ENCODE measurements around the gene NCK1. TPM values are rescaled to one million over a fixed set of nuclear protein-coding genes. Genes with fewer than 3 reads are reported as not detected.

Gene NCK1
- total RNA-seq, 2 experiments from 2014 or later = 39.2 to 48.5 TPM

DNA sequence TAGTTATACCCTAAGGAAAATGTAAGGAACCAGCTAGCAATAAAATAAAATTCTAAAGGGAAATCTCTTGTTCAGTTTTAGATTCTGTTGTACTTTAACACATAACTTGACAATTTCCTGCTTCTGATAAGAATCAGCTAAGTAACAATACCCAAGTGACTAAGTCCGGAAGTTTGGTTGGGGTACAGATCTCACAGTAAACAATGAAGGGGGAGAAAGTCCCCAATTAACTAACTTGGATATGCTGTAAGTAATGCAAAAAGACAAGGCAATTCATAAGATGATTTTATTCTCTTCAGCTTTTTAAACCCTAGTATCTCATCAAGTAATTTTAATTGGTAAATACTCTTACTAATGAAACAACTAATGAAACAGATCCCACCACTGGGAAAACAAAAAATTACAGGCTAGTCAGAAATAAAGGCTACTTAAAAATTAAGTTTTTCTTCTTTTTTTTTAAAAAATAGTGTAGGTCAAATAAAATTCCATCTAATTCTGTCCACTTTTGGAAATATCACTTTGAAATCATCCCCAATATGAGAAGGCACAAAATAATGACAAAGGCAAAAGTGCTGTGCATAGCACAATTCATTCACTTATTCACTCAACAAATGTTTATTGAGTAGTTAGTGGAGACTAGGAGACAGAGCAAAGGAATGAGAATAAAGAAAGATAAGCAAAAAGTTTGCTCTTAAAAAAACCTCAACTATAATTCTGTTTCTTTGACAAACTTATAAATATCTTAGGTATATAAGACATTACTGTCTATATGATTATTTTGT is 58.0 kb downstream of the NCK1 start:
- DNase-seq = peak; percentile 43
- Mint-ChIP-seq H3K27ac (peak overlapping the region; percentile 78), H3K9me3 (peaks cover 15% of the 10 kb centered on the region), H3K27me3 (no peaks in the 10 kb centered on the region), H3K36me3 (ENCODE audit: low read depth) (peaks cover 38% of the 10 kb centered on the region), H3K4me1 (peaks cover 60% of the 10 kb centered on the region), H3K4me3 (peak overlapping the region; percentile 42)
- POLR2A ChIA-PET = no interaction called here
- CTCF ChIA-PET = interaction anchor here (0.6 to 1.2 kb wide), 5 partner anchors 10 to 652 kb away, joined by 3 to 4 read pairs (median 3); partner anchors contain the start of gene STAG1

DNA sequence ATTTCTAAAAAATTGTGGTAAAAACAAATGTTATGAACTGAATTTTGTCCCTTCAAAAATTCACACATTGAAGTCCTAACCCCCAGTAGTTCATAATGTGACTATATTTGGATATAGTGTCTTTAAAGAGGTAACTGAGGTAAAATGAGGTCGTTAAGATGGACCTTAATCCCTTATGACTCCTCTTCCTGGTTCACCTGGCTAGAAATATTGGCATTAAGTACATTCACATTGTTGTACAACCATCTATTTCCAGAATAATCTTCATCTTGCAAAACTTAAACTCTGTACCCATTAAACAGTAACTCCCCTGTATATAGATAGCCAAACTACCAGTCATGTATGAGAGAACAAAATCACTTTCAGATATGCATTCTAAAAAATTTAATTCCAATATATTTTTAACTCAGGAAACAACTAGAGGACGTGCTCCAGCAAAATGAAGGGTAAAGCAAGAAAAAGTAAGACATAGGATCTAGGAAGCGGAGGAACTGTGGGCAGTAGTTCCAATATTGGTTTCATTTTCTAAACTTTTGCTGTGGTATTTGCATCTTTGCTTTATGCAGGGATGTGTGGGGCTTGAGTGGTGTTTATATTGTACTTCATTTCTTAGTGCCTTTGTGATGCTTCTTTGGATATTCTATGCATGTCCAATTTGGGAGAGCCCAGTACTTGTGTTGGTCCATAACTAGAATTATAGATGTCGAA is 59.0 kb downstream of the NCK1 start:
- ChIA-PET POLR2A (no interaction called here), CTCF (no interaction called here)
- H3K4me3 Mint-ChIP-seq = peak overlapping the region; percentile 57
- H3K4me1 Mint-ChIP-seq = peaks cover 57% of the 10 kb centered on the region
- H3K27me3 Mint-ChIP-seq = no peaks in the 10 kb centered on the region
- H3K9me3 Mint-ChIP-seq = peaks cover 10% of the 10 kb centered on the region
- peaks cover 30% of the 10 kb centered on the region for H3K36me3 Mint-ChIP-seq (ENCODE audit: low read depth)
- DNase-seq = no peak
- H3K27ac Mint-ChIP-seq = peak overlapping the region; percentile 85

DNA sequence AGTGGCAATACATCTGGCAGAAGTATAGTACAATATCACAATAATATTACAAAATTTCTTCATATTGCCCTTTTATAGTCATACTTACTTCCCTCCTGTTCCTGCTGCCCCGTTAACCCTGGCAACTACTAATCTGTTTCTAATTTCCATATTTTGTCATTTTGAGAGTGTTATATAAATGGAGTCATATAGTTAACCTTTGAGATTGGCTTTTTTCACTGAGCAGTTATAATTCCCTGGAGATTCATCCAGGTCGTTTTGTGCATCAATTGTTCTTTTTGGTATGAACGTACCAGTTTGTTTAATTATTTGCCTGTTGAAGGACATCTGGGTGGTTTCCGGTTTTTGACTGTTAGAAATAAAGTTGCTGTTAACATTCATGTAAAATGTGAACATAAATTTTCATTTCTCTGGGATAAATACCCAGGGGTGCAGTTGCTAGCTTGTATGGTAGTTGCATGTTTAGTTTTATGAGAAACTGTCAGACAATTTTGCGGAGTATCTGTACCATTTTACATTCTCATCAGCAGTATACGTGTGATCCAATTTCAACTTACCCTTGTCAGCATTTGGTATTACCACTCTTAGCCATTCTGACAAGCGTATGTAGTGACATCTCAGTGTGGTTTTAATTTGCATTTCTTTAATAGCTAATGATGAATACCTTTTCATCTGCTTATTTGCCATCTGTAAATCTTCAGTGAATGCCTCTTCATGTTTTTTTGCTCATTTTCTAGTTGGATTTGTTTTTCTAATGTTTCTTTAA is 63.6 kb downstream of the NCK1 start:
- H3K4me3 Mint-ChIP-seq = no peak overlapping the region
- peaks cover 13% of the 10 kb centered on the region for H3K9me3 Mint-ChIP-seq
- ChIA-PET CTCF (no interaction called here), POLR2A (no interaction called here)
- H3K4me1 Mint-ChIP-seq = peaks cover 42% of the 10 kb centered on the region
- H3K36me3 Mint-ChIP-seq (ENCODE audit: low read depth) = peaks cover 39% of the 10 kb centered on the region
- H3K27me3 Mint-ChIP-seq = no peaks in the 10 kb centered on the region
- no peak overlapping the region for H3K27ac Mint-ChIP-seq
- no peak for DNase-seq

DNA sequence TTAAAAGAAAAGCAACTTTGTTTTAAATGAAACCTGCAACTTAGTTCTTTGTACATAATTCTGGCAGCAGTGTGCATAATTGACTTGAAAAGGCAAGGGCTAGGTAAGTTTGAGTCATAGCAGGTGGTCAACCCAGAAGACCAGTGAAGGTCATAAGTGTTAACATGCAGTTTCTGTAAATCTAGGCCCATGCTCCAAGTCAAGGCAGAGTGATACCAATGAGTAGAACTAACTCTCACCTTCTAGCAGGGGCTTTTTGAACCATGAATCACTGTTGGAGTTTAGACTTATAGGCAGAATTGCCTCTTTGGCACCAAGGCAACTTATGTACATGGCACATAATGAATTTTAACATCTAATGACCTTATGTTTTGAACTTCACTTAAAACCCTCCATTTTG is 66.2 kb downstream of the NCK1 start:
- POLR2A ChIA-PET = no interaction called here
- H3K36me3 Mint-ChIP-seq (ENCODE audit: low read depth) = peaks cover 31% of the 10 kb centered on the region
- CTCF ChIA-PET = no interaction called here
- H3K27me3 Mint-ChIP-seq = no peaks in the 10 kb centered on the region
- H3K4me3 Mint-ChIP-seq = no peak overlapping the region
- no peak for DNase-seq
- H3K4me1 Mint-ChIP-seq = peaks cover 39% of the 10 kb centered on the region
- peaks cover 2% of the 10 kb centered on the region for H3K9me3 Mint-ChIP-seq
- no peak overlapping the region for H3K27ac Mint-ChIP-seq

DNA sequence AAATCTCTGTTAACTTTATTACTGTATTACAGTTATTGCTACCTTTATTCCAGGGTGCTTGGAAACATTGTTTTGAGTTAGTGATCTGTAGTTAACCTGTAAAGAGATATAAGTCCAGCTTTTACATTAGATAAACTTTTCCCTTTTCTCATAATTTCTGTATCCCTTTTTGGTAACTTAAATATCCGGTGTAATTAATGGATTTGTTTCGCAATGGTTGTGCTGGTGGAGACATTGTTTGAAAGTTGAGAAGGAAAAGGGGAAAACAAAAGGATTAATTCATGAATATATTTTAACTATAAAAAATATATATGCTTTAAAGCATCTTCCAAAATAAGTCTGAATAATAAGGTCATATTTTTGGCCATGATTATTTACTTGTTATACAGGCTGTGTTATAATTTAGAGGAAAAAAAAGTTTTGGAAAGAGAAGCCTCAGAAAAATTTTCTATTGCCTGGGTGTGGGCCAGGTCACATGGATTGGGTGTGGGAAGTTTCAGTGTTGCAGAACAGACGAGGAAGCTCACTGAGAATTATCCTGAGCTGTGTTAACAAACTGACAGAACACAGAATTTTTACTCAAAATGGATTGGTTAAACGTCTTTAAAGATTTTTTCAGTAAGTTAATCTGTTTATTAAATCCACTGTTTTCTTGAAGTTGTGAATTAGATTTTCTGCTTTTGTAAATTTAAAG is 68.1 kb downstream of the NCK1 start:
- DNase-seq = no peak
- Mint-ChIP-seq H3K4me1 (peaks cover 41% of the 10 kb centered on the region), H3K36me3 (ENCODE audit: low read depth) (peaks cover 44% of the 10 kb centered on the region), H3K27me3 (no peaks in the 10 kb centered on the region), H3K9me3 (peaks cover 2% of the 10 kb centered on the region), H3K27ac (no peak overlapping the region), H3K4me3 (no peak overlapping the region)
- CTCF ChIA-PET = interaction anchor here (1.6 kb wide), 1 partner anchor 15 kb away, joined by 4 read pairs; no protein-coding TSS in a partner anchor
- POLR2A ChIA-PET = no interaction called here

DNA sequence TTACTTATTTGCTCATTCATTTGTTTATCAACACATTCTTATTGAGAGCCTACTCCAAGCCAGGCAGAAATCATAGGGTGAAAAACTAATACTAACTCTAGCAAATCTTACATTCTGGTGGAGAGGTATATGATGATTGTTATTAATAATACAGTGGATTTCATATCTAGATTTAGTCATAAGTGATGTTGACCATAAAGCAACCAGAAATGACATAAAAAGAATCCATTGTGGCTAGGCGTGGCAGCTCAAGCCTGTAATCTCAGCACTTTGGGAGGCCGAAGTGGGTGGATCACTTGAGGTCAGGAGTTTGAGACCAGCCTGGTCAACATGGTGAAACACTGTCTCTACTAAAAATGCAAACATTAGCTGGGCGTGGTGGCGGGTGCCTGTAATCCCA is 69.6 kb downstream of the NCK1 start:
- ChIA-PET CTCF (interaction anchor here (1.6 kb wide), 1 partner anchor 13 kb away, joined by 4 read pairs; no protein-coding TSS in a partner anchor), POLR2A (no interaction called here)
- no peaks in the 10 kb centered on the region for H3K27me3 Mint-ChIP-seq
- peaks cover 39% of the 10 kb centered on the region for H3K4me1 Mint-ChIP-seq
- H3K27ac Mint-ChIP-seq = no peak overlapping the region
- peaks cover 6% of the 10 kb centered on the region for H3K9me3 Mint-ChIP-seq
- H3K36me3 Mint-ChIP-seq (ENCODE audit: low read depth) = peaks cover 59% of the 10 kb centered on the region
- DNase-seq = no peak
- no peak overlapping the region for H3K4me3 Mint-ChIP-seq

DNA sequence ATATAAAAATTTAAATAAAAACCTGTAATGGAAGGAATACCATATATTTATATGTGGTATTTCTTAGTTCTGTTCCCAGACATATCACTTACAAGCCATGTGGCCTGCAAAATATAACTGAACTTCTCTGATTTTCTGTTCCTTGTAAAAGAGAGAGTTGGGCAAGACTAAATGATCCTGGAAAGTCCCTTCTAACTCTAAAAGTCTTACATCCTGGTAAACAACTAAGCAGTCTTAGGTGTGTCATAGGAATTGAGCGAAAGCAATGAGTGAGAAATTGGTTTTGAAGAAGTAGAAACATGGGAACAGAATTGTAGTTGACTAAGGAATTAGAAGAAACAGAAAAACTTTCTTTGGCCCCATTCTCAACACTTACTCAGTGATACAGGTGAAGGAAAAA is 70.5 kb downstream of the NCK1 start:
- no peak overlapping the region for H3K27ac Mint-ChIP-seq
- H3K4me1 Mint-ChIP-seq = peaks cover 37% of the 10 kb centered on the region
- H3K36me3 Mint-ChIP-seq (ENCODE audit: low read depth) = peaks cover 62% of the 10 kb centered on the region
- no peak for DNase-seq
- H3K4me3 Mint-ChIP-seq = no peak overlapping the region
- CTCF ChIA-PET = no interaction called here
- H3K27me3 Mint-ChIP-seq = no peaks in the 10 kb centered on the region
- POLR2A ChIA-PET = no interaction called here
- peaks cover 7% of the 10 kb centered on the region for H3K9me3 Mint-ChIP-seq

DNA sequence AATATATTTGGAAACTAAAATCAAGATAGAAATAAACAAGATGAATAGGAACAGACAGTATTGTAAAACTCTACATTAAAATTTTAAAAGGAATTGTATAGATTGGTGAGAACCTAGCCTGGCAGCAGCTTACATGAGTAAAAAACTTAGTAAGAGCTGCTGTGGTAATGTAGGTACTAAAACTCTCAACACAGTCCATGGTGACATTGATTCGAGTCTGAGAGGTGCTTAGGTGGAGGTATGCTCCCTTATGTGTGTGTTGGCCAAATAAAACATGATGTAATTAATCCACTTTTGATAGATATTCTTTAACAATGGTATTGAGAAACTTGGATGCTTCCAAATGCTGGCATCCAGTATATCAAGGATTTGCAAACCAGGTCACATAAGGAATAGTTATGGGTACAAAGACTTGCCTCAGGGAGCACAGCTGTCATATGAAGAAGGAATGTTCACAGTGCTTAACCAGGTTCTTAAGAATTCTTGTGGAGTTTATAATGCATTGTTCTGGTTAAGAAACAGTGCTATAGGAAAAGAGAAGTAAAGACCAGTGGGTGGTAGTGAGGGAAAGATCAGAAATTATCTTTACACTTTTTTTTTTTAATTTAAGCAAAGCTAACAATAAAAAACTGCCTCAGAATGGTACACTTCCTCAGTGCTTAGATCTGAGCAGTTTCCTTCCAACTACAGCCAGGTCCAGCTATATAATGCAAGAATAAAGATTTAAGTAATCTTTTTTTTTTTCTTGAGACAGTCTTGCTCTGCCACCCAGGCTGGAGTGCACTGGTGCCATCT is 71.2 kb downstream of the NCK1 start:
- peaks cover 7% of the 10 kb centered on the region for H3K9me3 Mint-ChIP-seq
- H3K4me1 Mint-ChIP-seq = peaks cover 32% of the 10 kb centered on the region
- no peaks in the 10 kb centered on the region for H3K27me3 Mint-ChIP-seq
- ChIA-PET CTCF (interaction anchor here (1.2 kb wide), 1 partner anchor 25 kb away, joined by 3 read pairs; the partner anchor contains the start of gene IL20RB), POLR2A (no interaction called here)
- peaks cover 60% of the 10 kb centered on the region for H3K36me3 Mint-ChIP-seq (ENCODE audit: low read depth)
- H3K4me3 Mint-ChIP-seq = no peak overlapping the region
- DNase-seq = no peak
- no peak overlapping the region for H3K27ac Mint-ChIP-seq

DNA sequence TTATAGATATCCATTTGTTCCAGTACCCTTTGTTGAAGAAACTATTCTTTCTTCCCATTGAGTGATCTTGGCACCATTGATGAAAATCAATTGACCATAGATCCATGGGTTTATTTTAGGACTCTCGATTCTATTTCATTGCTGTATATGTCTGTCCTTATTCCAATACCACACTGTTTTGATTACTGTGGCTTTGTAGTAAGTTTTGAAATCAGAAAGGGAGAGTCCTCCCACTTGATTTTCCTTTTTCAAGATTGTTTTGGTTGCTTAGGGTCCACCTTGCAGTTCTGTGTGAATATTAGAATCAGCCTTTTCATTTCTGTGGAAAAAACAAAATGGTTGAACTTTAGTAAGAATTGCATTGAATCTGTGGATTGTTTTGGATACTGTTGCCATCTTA is 75.2 kb downstream of the NCK1 start:
- H3K27me3 Mint-ChIP-seq = no peaks in the 10 kb centered on the region
- DNase-seq = no peak

DNA sequence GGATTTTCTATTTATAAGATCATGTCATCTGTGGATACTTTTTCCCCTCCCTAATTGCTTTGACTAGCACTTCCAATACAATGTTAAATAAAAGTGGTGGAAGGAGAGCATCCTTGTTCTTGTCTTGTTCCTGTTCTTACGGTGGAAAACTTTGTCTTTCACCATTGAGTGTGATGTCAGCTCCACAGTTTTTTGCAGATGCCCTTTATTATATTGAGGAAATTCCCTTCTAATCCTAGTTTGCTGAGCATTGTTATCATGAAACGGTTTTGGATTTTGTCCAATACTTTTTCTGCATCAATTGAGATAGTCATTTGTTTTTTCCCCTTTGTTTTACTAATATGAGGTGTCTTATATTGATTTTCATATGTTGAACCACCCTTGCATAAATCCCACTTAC is 75.8 kb downstream of the NCK1 start:
- Mint-ChIP-seq H3K9me3 (peaks cover 7% of the 10 kb centered on the region), H3K27me3 (no peaks in the 10 kb centered on the region), H3K4me3 (no peak overlapping the region), H3K4me1 (peaks cover 23% of the 10 kb centered on the region), H3K27ac (no peak overlapping the region), H3K36me3 (ENCODE audit: low read depth) (peaks cover 40% of the 10 kb centered on the region)
- ChIA-PET POLR2A (no interaction called here), CTCF (interaction anchor here (1.2 kb wide), 1 partner anchor 26 kb away, joined by 3 read pairs; no protein-coding TSS in a partner anchor)
- no peak for DNase-seq

More for the DNA sequence above, 75.2 kb downstream of the NCK1 start:
- ChIA-PET POLR2A (no interaction called here), CTCF (no interaction called here)
- Mint-ChIP-seq H3K36me3 (ENCODE audit: low read depth) (peaks cover 40% of the 10 kb centered on the region), H3K9me3 (peaks cover 7% of the 10 kb centered on the region), H3K4me3 (no peak overlapping the region), H3K27ac (no peak overlapping the region), H3K4me1 (peaks cover 24% of the 10 kb centered on the region)

DNA sequence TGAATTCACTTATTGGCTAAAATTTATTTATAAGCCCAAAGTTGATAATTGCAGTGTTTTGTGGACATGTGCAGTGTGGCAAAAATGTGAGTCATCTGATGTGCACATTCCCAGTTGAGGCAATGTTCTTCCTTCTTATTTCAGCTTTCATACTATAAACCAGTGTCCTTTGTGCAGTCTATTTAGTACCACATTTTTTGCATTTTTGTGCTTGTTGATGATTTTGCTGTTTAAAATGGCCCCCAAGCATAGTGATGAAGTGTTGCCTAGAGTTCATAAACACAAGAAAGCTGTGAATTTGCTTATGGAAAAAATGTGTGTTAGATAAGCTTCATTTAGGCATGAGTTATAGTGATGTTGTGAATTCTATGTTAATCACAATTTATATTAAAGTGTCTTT is 76.3 kb downstream of the NCK1 start:
- Mint-ChIP-seq H3K36me3 (ENCODE audit: low read depth) (peaks cover 40% of the 10 kb centered on the region), H3K4me1 (peaks cover 25% of the 10 kb centered on the region), H3K27ac (no peak overlapping the region), H3K27me3 (no peaks in the 10 kb centered on the region), H3K9me3 (peaks cover 7% of the 10 kb centered on the region), H3K4me3 (no peak overlapping the region)
- ChIA-PET POLR2A (no interaction called here), CTCF (interaction anchor here (1.2 to 1.4 kb wide), 3 partner anchors 13 to 75 kb away, joined by 3 to 4 read pairs (median 3); no protein-coding TSS in a partner anchor)
- DNase-seq = no peak

DNA sequence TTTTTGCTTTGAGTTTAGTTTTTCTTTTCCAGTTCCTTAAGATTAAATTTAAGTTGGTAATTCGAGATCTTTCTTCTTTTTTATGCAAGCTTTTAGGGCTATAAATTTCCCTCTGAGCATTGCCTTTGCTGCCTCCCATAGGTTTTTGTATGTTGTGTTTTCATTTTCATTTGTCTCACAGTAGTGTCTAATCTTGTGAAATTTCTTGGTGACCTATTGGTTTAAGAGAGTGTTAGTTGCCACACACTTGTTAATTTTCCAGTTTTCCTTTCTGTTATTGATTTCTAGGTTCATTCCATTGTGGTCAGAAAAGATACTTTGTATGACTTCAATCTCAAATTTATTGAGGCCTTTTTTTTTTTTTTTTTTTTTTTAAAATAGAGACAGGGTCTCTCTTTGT is 77.5 kb downstream of the NCK1 start:
- DNase-seq = no peak
- Mint-ChIP-seq H3K4me1 (peaks cover 28% of the 10 kb centered on the region), H3K36me3 (ENCODE audit: low read depth) (peaks cover 34% of the 10 kb centered on the region), H3K9me3 (peaks cover 7% of the 10 kb centered on the region), H3K4me3 (no peak overlapping the region), H3K27ac (peak overlapping the region; percentile 47), H3K27me3 (no peaks in the 10 kb centered on the region)
- ChIA-PET CTCF (interaction anchor here (1.2 to 1.4 kb wide), 2 partner anchors 12 to 74 kb away, joined by 3 to 4 read pairs; no protein-coding TSS in a partner anchor), POLR2A (no interaction called here)

Measured in activated CD4-positive, alpha-beta T cell treated with anti-CD3 and anti-CD28 coated beads, Interleukin-2, amount 10 ng/mL, durations not matched to agents 7 days and 5 days (primary cell).